GM19328 (cell line): ENCODE data around the gene TMEM191C.
"Not testable (repeated sequence)": the region's sequence is repeated elsewhere in the genome, so short reads cannot be mapped to it uniquely, and the experiment has no call there.

ENCODE experiments used
- ATAC-seq: cut with Tn5 transposase; IDR thresholded peaks from one replicate; pipeline ENCODE4 v1.9.1; 2021; ENCODE audit warnings: mild to moderate bottlenecking, moderate library complexity; ENCODE audit not compliant: unreplicated experiment

Gene TMEM191C

DNA sequence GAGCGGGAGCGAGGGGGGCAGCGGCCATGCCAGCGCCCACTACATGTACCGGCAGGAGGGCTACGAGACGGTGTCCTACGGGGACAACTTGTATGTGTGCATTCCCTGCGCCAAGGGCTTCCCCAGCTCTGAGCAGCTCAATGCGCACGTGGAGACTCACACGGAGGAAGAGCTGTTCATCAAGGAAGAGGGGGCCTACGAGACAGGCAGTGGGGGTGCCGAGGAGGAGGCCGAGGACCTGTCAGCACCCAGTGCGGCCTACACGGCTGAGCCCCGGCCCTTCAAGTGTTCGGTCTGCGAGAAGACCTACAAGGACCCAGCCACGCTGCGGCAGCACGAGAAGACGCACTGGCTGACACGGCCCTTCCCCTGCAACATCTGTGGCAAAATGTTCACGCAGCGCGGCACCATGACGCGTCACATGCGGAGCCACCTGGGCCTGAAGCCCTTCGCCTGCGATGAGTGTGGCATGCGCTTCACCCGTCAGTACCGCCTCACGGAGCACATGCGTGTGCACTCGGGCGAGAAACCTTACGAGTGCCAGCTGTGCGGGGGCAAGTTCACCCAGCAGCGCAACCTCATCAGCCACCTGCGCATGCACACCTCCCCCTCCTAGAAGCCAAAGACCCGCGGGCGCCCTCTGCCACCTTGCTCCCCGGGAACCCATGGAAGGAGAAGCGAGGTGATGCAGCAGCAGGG is 20.9 kb upstream of the TMEM191C start:
- ATAC-seq = no peak

DNA sequence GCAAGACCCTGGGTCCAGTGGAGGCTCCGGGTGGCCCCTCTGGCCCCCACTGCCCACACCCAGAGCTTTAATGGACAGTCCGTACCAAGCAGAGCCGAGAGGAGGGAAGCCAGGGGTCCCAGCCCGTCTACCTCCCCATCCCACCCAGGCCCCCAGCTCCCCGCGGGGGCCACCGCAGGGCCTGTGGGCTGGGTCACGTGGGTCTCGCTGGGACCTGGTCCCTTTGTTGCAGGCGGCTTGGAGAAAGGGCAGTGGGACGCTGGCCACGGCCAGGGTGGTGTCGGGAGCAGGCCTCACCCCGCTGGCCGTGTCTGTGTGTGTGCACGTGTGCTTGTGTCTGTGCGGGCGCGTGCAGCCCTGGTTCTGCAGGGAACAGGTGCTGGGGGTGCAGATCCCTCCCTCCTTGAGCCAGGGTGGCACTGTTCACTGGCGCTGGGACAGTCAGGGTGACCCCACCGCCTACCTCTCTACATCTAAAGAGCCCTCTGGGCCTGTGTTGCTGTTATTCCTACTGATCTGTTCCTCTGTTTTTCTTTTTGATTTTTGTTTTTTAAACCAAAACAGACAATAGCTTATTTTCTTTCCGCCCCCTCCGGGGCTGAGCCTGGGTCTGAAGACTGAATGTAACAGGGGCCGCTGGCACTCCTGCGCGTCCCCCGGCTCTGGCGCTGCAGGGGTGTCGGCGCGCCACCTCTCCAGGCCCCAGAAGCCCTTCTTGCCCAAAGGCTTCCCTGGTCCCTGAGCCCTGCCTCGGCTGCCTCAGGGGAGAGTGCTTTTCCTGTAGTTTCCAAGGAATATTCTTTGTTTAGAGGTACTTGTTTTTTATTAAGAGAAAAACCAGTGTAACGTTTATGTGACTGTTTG is 20.1 kb upstream of the TMEM191C start:
- ATAC-seq = no peak

DNA sequence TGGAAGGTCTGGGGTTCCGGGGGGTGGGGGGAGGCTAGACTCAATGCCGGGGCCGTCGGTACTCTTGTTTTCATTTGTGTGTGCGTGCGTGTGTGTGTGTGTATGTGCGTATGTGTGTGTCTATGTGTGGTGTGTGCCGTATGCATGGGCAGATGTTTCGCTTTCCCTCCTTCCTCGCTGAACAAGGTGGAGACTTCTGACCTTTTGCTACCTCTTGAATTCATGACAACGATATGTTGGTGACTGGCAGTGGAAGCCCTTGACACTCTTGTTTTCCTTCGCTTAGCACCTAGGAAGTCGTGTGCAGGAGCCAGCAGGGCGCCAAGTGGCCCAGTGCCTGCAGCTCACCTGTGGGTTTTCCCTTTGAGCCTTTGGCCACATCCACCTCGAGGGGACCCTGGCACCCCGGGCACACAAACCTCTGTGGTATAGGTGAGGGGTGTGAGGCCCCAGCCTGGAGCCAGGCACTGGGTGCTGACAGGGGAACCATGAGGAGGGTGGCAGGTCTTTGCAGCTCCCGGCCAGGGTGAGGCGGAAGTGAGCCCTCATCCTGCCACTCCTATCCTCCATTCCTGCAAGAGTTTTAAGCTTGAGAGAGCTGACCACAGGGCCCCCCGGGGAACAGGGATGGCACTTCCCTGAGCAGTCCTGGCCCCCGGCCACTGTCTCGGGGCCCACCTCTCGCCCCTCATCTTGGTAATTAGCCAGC is 19.3 kb upstream of the TMEM191C start:
- ATAC-seq = no peak

DNA sequence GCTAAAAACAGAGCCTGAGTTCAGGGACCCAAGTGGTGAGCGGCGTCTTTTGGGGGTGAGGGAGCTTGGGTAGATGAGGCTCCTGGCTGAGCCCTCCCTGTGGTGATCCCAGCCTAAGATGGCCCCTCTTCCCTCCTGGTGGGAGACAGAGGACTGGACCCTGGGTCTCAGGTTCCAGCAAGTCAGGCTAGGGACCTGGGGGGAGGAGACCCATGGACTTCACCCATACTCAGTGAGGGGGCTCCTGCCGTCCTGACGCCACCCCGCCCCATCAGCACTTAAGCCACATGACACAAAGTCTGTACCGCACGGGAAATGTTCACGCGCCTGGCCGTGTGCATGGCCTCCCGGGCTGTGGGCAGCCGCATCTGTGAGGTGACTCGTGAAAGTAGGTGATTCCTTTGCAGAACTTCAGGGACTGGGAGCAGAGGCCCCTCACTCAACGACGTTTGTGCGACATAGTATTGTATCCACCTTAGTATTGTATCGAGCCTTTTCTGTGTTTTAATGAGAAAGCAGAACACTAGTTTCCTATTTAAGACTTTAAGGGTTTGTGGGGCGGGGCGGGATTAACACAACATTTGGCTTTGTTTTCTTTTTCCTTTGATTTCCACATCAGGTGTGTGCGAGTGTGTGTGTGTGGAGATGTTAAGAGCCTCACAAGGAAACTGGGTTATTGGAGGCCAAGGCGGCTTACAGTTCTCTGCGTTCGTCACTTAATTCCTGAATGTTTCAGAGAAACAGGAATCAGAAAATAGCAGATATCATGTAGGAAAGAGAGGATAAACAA is 18.4 kb upstream of the TMEM191C start:
- no peak for ATAC-seq

DNA sequence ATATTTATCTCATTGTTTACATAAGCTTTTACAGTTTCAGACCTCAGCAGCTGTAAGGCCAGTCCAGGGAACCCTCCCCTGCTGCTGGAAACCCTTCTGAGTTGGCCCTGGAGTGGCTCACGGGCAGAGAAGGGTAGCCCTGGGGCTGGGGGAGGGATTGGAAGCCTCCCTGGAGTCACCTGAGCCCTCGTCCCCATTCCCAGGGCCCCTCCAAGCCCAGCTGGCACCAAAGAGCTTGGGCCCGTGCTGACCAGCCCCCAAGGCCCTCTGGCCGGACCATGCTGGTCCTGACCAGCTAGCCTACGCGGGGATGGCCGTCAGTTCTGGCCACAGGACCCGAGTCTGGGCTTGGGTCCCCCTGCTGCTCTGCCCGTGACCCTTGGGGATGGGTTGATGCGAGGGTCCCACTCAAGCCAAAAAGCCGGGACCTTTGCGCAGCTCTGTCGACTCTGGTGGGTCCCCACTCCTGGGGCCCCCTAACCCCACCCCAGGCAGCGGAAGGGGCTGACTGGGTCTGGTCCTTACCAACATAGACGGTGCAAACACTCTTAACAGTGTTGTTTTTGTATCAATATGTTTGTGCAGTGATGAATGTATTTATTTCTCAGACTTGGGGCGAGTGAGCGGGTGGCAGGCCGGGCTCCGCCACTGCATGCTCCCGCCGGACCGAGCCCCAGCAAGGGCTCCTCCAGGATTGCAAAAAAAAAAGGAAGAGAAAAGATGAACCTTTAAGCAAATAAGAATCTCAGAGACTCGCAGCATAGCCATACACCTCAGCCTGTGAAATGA is 17.5 kb upstream of the TMEM191C start:
- no peak for ATAC-seq

DNA sequence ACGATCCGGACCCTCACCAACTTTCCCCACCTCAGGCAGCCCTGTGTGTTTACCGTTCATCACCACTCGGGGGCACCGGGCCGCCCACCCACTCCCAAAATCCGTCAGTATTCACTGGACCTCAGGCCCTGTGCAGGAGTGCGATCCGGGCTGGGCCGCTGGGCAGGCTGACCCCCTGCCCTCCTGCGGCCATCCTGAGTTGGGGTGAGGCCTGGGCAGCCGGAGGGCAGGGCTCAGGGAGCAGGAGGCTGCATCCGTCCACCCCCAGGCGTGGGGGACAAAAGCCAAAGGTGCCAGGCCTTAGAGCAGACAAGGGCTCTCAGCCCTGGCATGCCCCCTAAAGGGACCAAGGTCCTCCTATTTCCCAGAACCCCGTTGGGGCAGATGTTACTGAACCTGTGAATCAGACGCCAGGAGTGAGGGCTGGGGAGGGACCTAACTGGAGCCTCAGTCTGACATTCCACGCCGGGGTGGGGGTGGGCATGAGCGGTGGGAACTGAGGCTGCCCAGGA is 16.8 kb upstream of the TMEM191C start:
- no peak for ATAC-seq

DNA sequence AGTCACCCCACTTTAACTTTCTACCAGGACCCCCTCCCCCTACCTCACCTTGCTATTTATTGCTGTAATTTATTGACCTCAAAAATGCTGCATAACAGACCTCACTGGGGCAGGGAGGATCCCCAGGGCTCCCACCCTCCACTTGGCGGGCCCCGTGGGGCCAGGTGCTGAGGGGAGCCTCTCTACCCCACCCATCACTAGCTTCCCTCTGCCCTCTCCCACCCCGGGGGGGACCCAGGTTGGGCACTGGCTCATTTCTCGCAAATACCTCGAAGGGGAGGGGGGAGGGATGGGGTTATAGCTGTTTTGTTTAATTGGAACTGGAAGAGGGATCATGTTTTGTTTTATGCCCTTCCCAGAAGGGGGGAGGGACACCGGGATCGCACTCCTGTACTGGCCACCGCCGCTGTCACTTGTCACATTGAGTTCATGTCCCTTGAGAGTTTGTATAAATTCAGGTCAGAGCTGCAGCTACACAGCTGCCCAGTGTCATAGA is 16.3 kb upstream of the TMEM191C start:
- ATAC-seq = no peak

DNA sequence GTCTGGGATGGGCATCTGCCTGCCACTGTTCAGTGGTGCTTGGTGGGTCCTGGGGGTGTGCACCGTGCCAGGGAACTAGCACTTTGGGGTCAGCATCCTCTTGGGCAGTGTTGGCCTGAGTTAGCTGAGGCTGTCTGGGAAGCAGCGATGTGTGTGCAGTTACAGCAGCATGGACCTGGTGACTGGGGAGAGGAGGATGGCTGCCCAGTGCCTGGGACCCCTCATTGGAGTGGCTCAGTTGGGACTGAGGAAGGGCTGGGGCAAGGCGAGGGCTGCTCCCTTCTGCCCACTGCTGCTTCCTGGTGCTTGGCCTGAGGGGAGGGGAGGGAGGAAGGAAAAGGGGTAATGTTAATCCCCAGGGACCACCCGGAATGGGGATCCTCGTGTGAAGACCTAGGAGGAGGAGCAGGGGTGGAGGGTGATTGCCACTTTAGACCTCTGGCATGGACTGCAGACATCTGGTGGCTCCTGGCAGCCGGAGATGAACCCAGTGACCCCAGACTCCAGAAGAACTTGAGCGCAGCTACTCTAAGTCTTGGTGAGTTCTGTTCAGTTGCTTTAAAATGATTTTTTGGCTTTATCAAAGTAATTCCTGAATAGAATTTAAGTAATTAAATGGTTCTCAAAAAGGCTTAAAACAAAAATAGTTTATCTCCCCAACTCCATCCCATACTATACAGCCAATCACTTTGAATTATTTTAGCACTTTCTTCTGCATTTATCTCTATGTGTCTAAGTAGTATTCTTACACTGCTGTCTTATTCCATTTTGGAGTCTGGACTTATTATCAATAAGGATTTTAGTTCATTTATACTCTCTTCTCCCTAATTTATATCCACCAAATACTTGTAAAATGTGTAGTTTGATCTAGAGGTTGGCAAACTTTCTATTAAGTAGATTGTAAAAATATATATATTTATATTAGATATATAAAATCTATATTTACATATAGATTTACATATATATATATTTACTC is 15.4 kb upstream of the TMEM191C start:
- no peak for ATAC-seq

DNA sequence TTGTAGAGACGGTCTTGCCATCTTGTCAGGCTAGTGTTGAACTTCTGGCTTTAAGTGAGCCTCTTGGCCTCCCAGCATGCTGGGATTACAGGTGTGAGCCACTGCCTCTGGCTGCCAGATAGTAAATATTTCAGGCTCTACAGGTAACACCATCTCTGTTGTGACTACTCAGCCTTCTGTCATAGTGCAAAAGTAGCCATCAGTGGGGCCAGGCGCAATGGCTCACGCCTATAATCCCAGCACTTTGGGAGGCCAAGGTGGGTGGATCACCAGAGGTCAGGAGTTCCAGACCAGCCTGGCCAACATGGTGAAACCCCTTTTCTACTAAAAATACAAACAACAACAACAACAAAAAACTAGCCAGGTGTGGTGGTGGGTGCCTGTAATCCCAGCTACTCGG is 14.5 kb upstream of the TMEM191C start:
- not testable (repeated sequence) for ATAC-seq

DNA sequence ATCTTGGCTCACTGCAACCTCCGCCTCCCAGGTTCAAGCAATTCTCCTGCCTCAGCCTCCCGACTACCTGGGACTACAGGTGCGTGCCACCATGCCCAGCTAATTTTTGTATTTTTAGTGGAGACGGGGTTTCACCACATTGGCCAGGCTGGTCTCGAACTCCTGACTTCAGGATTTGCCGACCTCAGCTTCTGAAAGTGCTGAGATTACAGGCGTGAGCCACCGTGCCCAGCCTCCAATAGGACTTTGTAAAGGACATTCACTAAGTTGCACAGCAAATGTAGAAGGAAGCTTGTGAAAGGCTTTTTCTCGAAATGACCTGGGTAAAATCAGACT is 12.2 kb upstream of the TMEM191C start:
- ATAC-seq = not testable (repeated sequence)

DNA sequence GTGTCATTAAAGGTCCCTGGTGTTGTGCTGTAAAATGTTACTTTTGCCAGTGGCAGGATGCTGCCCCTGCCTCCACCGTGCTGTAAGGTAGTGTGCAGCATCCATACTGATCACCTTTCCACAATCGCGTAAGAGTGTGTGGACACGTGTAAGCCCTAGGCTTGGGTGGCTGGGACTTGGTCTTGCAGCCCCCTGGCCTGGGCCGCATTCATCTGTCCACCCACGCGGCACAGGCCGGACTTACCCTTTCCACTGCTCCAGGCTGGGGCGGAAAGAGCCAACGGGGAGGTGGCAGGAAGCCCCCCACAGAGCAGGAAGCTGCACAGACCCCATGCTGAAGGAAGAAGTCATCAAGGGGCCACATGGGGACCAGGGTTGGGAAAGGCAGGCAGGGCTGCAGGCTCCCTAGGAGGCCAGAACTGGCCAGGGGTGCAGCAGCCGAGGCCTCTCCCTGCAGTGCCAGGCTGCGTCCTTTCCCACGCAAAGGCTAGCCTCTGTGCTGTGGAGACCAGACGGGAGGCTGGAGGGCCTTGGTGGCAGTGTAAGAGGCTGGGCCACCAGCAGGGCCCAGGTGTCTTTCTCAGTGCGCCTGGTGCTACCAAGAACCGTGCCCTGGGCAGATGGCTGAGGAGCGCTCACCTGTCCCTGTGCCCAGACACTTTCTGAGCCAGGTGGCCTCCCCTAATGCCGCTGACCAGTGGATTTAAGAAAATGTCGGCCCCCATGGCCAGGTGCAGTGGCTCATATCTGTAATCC is 11.7 kb upstream of the TMEM191C start:
- no peak for ATAC-seq

DNA sequence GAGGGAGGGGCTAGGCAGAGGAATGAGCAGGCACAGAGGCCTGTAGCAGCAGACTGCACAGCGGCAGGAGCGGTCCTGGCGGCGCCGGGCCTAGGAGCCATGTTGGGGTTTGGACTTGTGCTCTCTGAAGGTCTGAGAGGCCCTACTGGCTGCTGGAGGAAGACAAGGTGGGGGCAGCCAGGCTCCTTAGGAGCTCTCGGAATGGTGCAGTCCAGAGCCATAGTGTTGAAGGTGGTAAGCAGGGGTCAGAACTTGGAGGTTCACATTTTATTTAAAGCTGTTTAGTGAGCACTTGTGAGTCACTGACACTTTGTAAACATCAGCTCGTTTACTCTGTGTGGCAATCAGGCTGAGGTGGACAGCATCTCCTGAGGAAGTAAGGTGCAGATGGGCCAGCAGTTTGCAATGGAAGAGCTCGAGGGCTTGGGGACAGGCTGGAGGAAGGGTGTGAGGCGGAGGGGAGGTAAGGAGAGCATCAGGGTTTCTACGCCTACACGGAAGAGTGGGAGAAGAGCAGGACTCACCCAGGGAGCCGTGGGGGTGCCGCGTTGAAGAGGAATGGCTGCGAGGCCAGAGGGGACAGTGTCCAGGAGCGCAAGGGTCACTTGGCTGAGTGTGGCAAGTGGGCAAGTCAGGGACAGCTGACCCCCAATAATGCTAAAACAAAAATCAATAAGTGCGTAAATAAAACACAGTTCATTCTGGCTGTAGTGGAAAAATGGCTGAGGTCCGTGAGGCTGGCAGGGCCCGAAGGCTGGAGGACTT is 10.0 kb upstream of the TMEM191C start:
- no peak for ATAC-seq

DNA sequence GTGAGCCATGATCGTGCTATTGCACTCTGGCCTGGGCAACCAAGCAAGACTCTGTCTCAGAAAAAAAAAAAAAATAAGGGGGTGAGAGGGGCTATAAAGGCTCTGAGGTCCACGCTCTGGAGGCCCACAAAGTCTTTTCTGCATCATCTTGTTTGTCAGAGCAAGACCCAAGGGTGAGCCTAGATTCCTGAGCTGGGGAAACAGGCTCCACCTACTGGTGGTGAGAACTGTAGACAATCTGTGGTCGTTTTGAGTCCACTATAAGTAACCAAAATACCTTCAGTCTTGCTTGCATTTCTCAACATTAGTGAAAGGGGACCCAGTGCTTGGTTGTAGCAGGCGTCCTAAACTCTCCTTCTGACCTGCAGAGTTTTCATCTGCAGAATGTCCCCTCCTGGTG is 4.5 kb upstream of the TMEM191C start:
- ATAC-seq = not testable (repeated sequence)

DNA sequence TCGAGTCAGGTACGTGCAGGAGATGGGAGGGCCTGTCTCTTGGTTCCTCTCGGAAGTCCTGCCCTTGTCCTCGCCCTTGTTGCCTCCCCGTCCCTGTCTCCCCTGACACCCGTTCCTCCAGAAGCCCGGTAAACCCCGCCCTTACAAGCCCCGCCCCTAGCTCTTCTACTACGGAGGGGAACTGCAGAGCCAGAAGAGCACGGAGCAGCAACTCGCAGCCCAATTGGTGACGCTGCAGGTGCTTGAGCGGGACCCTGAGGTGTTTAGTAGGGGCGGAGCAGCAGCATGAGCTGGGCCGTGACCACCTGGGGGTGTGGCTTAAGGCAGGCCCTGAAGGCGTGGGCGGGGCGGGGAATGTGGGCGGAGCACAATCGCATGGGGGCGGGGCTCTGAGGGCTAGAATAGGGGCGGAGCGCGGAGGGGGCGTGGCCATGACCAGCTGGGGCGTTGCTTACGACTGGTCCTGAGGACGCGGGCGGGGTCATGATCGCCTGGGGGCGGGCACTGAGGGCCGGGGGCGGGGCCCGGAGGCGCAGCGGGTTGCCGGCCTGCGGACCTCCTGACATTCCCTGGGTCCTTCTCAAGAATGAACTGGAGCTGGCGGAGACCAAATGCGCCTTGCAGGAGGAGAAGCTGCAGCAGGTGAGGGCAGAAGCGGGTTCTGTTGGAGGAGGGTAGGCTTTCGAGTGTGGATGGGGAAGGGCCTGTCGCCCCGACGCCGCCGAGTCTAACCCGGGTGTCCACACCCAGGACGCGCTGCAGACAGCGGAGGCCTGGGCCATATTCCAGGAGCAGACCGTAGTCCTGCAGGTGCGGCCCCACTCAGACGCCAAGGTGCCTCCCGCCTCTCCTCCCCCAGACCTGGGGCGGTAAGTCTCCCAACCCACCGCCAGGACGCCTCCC is 1.3 kb downstream of the TMEM191C start:
- ATAC-seq = peak; percentile 76

DNA sequence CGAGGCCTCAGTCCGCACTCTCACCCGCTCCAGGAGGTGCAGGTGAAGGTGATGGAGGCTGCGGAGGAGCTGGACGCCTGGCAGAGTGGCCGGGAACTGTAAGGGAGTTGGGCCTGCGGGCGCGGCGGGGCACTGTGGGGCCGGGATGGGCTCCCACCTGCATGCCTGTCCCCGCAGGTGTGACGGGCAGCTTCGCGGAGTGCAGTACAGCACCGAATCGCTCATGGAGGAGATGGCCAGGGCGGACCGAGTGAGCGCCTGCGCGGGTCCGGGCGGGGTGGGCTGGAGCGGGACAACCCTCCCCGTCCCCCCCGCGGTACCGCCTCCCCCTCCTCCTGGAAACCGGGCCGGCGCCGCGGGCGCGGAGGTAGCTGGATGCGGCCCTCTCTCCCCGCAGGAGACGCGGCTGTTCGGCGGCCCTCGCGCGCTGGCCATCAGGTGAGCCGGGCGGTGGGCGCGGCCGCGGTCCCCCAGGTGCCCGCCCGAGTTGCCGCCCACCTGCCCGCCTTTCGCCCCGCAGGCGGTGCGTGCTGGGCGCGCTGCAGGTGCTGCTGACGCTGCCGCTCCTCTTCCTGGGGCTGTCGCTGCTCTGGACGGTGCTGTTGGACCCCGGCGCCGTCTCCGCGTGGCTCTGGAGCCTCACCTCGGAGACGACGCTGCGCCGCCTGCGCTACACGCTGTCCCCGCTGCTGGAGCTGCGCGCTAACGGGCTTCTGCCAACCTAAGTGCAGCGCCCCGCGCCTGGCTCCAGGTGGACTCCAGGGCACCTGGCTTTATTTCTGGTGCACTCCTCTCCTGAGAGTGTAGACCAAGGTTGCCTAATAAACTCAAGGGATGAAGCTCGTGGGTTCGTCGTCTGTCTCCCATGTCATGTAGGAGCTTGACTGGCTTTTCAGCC is 2.2 kb downstream of the TMEM191C start:
- not testable (repeated sequence) for ATAC-seq
